K562 (cell line): Measurements from ENCODE around the gene IFI6. TPM values are rescaled to one million over a fixed set of nuclear protein-coding genes. Genes with fewer than 3 reads are reported as not detected.

Source experiments
- ARID1B ChIP-seq: fragments of 450-650 bp; IDR thresholded peaks from 2 replicates; pipeline ENCODE4 v1.6.1; 2016; ENCODE audit warnings: antibody characterized with exemption, mild to moderate bottlenecking, inconsistent platforms
- ATF1 ChIP-seq, 2 experiments: fragments of 450-650 bp in 1 of 2; IDR thresholded peaks; 2 replicates each; pipeline ENCODE4 v1.6.1; 2016; ENCODE audit warnings: missing compliant biosample characterization in 1 of 2, missing genetic modification characterization in 1 of 2
- CBX5 ChIP-seq: IDR thresholded peaks from 2 replicates; pipeline ENCODE4 v1.6.1; 2014; ENCODE audit warnings: low read depth, borderline replicate concordance
- EHMT2 ChIP-seq: fragments of 450-650 bp; IDR thresholded peaks from 2 replicates; pipeline ENCODE4 v1.6.1; 2018; ENCODE audit warnings: antibody characterized with exemption
- ELF4 ChIP-seq: fragments of 450-650 bp; formaldehyde crosslinking; IDR thresholded peaks from 2 replicates; pipeline ENCODE4 v1.4.0; 2022; ENCODE audit warnings: missing genetic modification characterization
- EP300 ChIP-seq: IDR thresholded peaks from 2 replicates; pipeline ENCODE4 v1.6.1; 2012; ENCODE audit warnings: low read length, improper control_type of control experiment
- ESRRB ChIP-seq: fragments of 250-450 bp; sonication (Bioruptor Pico); IDR thresholded peaks from 2 replicates; pipeline ENCODE4 v1.5.0; 2020; ENCODE audit warnings: mild to moderate bottlenecking, moderate library complexity, borderline replicate concordance
- GATAD2A ChIP-seq: fragments of 450-650 bp; IDR thresholded peaks from 2 replicates; pipeline ENCODE4 v1.6.1; 2017
- HDAC8 ChIP-seq: fragments of 450-650 bp; IDR thresholded peaks from 2 replicates; pipeline ENCODE4 v1.6.1; 2016; ENCODE audit warnings: mild to moderate bottlenecking, missing genetic modification characterization, moderate library complexity, missing compliant biosample characterization
- NFXL1 ChIP-seq: fragments of 450-650 bp; formaldehyde crosslinking; IDR thresholded peaks from 2 replicates; pipeline ENCODE4 v1.4.0; 2021; ENCODE audit warnings: mild to moderate bottlenecking
- SMAD4 ChIP-seq: fragments of 250-450 bp; sonication (Bioruptor Pico); conservative IDR thresholded peaks from 2 replicates; pipeline ENCODE4 v1.8.0; 2021; ENCODE audit warnings: inconsistent platforms, mild to moderate bottlenecking, moderate library complexity
- SMARCE1 ChIP-seq: fragments of 450-650 bp; IDR thresholded peaks from 2 replicates; pipeline ENCODE4 v1.7.1; 2016; ENCODE audit warnings: mild to moderate bottlenecking
- STAT5A ChIP-seq: IDR thresholded peaks from 2 replicates; pipeline ENCODE4 v1.6.1; 2012; ENCODE audit warnings: low read length, inconsistent platforms, borderline replicate concordance
- TFAM ChIP-seq: fragments of 250-450 bp; sonication (Bioruptor Pico); conservative IDR thresholded peaks from 2 replicates; pipeline ENCODE4 v1.5.0; 2021; ENCODE audit warnings: mild to moderate bottlenecking, moderate library complexity
- ZBTB17 ChIP-seq: fragments of 450-650 bp; formaldehyde crosslinking; IDR thresholded peaks from 2 replicates; pipeline ENCODE4 v1.4.0; 2020; ENCODE audit warnings: mild to moderate bottlenecking
- ZNF197 ChIP-seq: fragments of 200-800 bp; sonication (Bioruptor generic); IDR thresholded peaks from 2 replicates; pipeline ENCODE4 v1.6.1; 2016; ENCODE audit warnings: low read depth, missing genetic modification characterization, missing compliant biosample characterization
- ZNF263 ChIP-seq: sonication (generic); formaldehyde crosslinking; IDR thresholded peaks from 2 replicates; pipeline ENCODE4 v1.8.0; 2022; ENCODE audit warnings: mild to moderate bottlenecking, missing genetic modification reagents, borderline replicate concordance
- ZNF274 ChIP-seq: IDR thresholded peaks from 2 replicates; pipeline ENCODE4 v1.6.1; 2011; ENCODE audit warnings: low read depth, mild to moderate bottlenecking, low read length, moderate library complexity, borderline replicate concordance
- ZNF41 ChIP-seq: fragments of 250-450 bp; sonication (Bioruptor Pico); conservative IDR thresholded peaks from 2 replicates; pipeline ENCODE4 v1.4.0; 2020; ENCODE audit warnings: mild to moderate bottlenecking
- ZNF507 ChIP-seq: conservative IDR thresholded peaks from 2 replicates; pipeline ENCODE4 v1.6.1; 2017; ENCODE audit warnings: missing genetic modification characterization, missing compliant biosample characterization
- ZNF75A ChIP-seq: fragments of 450-650 bp; formaldehyde crosslinking; IDR thresholded peaks from 2 replicates; pipeline ENCODE4 v1.4.0; 2020; ENCODE audit warnings: mild to moderate bottlenecking
- polyA plus RNA-seq, 8 experiments: library from polyadenylated mRNA; depleted of rRNA in 4 of 8; stranded (reverse) in 5 of 8; unstranded in 3 of 8; fragments of >200 nt; fragmentation: Nextera tagmentation in 2 of 8; fragmentation: Illumina TruSeq in 1 of 8; extraction: Ambion mirVana in 2 of 8; extraction: Trizol in 1 of 8; gene quantifications; 2 replicates each; pipeline versions ENCODE4 v1.2.1 to v1.2.3, GENCODE V29; 2011 to 2014; ENCODE audit warnings: inconsistent platforms in 1 of 8, missing spikeins in 1 of 8
- total RNA-seq, 7 experiments: library from RNA; depleted of rRNA in 6 of 7; stranded (reverse); fragments of >200 nt in 6 of 7; fragmentation: Illumina TruSeq in 2 of 7; extraction: Trizol in 2 of 7; gene quantifications; 2 replicates each; pipeline versions ENCODE4 v1.2.1 to v1.2.3, GENCODE V29; 2011 to 2021; ENCODE audit warnings: low replicate concordance in 1 of 7
- TF ChIP-seq, protein P1 (sequence below): fragments of 450-650 bp; IDR thresholded peaks from 2 replicates; pipeline ENCODE4 v1.6.1; 2014; ENCODE audit warnings: low read depth, mild to moderate bottlenecking, moderate library complexity, borderline replicate concordance
- TF ChIP-seq, protein P2 (sequence below): IDR thresholded peaks from 2 replicates; pipeline ENCODE4 v1.6.1; 2014; ENCODE audit warnings: antibody characterized with exemption
- TF ChIP-seq, protein P3 (sequence below): sonication (generic); formaldehyde crosslinking; IDR thresholded peaks from 2 replicates; pipeline ENCODE4 v1.8.0; 2022; ENCODE audit warnings: missing genetic modification reagents, mild to moderate bottlenecking, moderate library complexity, borderline replicate concordance
- TF ChIP-seq, protein P4 (sequence below): fragments of 450-650 bp; conservative IDR thresholded peaks from 2 replicates; pipeline ENCODE4 v1.6.1; 2016; ENCODE audit warnings: missing genetic modification characterization, low read depth, mild to moderate bottlenecking, missing compliant biosample characterization, moderate library complexity

Gene IFI6
- total and polyA plus RNA-seq, 9 of the 15 experiments (the other 6 are each of a cell fraction or from before 2014, with no cell fraction given), result 0.17 to 4.5 (median 2.2) TPM

DNA sequence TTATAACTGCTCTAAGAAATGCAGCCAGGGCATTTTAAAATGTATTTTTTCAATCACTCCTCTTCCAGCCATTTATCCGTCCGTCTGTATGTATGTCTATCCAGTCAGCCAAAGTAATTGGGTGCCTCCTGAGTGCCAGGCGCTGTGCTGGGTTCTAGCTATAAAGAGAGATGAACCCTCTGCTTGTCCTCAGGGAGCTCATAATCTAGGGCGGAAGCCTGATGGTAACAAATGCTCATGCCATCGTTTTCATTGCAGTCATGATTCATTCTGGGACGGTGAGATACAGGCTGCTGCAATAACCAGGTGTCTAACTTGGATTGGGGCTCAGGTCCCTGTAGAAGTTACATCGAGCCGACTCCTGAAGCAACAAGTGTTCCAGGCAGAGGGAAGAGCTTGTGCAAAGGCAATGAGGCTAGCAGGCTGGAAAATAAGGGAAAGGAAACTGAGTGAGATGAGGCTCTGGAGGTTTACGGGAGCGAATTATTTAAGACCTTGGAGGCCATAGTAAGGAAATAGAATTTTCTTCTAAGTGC, 11.6 kb downstream of the IFI6 start (continued):
- TF ChIP-seq ATF1 (CRISPR knock-in tag; IDR thresholded peaks at IDR 0.05), result no peak
- TF ChIP-seq ATF1 (tag; IDR thresholded peaks at IDR 0.05), result peak; percentile 5; the same call in 1 of the 2 replicates
- no peak for TF ChIP-seq TFAM (CRISPR knock-in tag)
- no peak for TF ChIP-seq ZNF263
- no peak for TF ChIP-seq ZNF507 (tag)
- no peak for TF ChIP-seq ZNF274
- 0 out of 2 replicates have a peak, but pooled peaks have one; percentile 31 for TF ChIP-seq ARID1B
- TF ChIP-seq GATAD2A, result no peak
- TF ChIP-seq, protein P1, sequence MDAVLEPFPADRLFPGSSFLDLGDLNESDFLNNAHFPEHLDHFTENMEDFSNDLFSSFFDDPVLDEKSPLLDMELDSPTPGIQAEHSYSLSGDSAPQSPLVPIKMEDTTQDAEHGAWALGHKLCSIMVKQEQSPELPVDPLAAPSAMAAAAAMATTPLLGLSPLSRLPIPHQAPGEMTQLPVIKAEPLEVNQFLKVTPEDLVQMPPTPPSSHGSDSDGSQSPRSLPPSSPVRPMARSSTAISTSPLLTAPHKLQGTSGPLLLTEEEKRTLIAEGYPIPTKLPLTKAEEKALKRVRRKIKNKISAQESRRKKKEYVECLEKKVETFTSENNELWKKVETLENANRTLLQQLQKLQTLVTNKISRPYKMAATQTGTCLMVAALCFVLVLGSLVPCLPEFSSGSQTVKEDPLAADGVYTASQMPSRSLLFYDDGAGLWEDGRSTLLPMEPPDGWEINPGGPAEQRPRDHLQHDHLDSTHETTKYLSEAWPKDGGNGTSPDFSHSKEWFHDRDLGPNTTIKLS, result no peak
- TF ChIP-seq, protein P2, sequence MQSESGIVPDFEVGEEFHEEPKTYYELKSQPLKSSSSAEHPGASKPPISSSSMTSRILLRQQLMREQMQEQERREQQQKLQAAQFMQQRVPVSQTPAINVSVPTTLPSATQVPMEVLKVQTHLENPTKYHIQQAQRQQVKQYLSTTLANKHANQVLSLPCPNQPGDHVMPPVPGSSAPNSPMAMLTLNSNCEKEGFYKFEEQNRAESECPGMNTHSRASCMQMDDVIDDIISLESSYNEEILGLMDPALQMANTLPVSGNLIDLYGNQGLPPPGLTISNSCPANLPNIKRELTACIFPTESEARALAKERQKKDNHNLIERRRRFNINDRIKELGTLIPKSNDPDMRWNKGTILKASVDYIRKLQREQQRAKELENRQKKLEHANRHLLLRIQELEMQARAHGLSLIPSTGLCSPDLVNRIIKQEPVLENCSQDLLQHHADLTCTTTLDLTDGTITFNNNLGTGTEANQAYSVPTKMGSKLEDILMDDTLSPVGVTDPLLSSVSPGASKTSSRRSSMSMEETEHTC, result no peak
- no peak for TF ChIP-seq CBX5
- TF ChIP-seq NFXL1 (CRISPR knock-in tag), result 0 out of 2 replicates have a peak, but pooled peaks have one; percentile 37
- no peak for TF ChIP-seq ZNF197 (CRISPR knock-in tag)
- TF ChIP-seq ZNF75A, result no peak
- 0 out of 2 replicates have a peak, but pooled peaks have one; percentile 18 for TF ChIP-seq SMARCE1
- no peak for TF ChIP-seq ZBTB17
- TF ChIP-seq, protein P3, sequence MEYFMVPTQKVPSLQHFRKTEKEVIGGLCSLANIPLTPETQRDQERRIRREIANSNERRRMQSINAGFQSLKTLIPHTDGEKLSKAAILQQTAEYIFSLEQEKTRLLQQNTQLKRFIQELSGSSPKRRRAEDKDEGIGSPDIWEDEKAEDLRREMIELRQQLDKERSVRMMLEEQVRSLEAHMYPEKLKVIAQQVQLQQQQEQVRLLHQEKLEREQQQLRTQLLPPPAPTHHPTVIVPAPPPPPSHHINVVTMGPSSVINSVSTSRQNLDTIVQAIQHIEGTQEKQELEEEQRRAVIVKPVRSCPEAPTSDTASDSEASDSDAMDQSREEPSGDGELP (CRISPR knock-in tag), result peak; percentile 8; the same call in 1 of the 2 replicates
- TF ChIP-seq STAT5A, result no peak
- TF ChIP-seq ZNF41 (CRISPR knock-in tag), result no peak
- no peak for TF ChIP-seq ESRRB (CRISPR knock-in tag)
- no peak for TF ChIP-seq HDAC8 (tag)
- no peak for TF ChIP-seq EP300
- 0 out of 2 replicates have a peak, but pooled peaks have one; percentile 10 for TF ChIP-seq SMAD4
- no peak for TF ChIP-seq EHMT2
- TF ChIP-seq, protein P4, sequence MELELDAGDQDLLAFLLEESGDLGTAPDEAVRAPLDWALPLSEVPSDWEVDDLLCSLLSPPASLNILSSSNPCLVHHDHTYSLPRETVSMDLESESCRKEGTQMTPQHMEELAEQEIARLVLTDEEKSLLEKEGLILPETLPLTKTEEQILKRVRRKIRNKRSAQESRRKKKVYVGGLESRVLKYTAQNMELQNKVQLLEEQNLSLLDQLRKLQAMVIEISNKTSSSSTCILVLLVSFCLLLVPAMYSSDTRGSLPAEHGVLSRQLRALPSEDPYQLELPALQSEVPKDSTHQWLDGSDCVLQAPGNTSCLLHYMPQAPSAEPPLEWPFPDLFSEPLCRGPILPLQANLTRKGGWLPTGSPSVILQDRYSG (tag), result no peak
- TF ChIP-seq ELF4, result no peak
